ENCODE measurements around the gene POLL.

The POLL gene

DNA sequence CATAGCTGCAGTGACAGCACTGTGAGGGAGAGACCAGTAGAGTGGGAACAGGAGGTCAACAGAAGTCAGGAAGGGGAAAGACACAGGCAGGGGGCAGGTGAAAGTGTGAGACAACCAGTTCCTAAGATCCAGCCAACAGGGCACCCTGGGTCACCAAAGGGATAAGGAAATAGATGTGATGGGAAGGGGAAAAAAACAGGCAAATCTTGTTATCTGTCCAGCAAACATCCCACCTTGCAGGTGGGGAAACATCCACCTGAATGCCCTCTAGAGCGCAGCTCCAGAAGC is 42.5 kb upstream of the POLL start:
- H3K4me2 ChIP-seq (ENCODE audit: low read depth, low read length, poor library complexity, severe bottlenecking) = no peak overlapping the region
- H2AFZ ChIP-seq (ENCODE audit: low read length) = no peak overlapping the region
- H3K79me2 ChIP-seq (ENCODE audit: insufficient read depth, low read length) = 0 out of 2 replicates have a peak, but pooled peaks cover 2% of the 10 kb centered on the region
- no peaks in the 10 kb centered on the region for H3K9me3 ChIP-seq (ENCODE audit: insufficient read depth, low read depth, low read length)
- H3K9me2 ChIP-seq (replicated peaks; ENCODE audit: low read depth, low read length) = no peaks in the 10 kb centered on the region
- H3K4me1 ChIP-seq (ENCODE audit: insufficient read depth, low read length, poor library complexity, severe bottlenecking) = no peaks in the 10 kb centered on the region
- H3K27me3 ChIP-seq (ENCODE audit: insufficient read depth, low read length, poor library complexity, severe bottlenecking) = no peaks in the 10 kb centered on the region
- peaks cover 21% of the 10 kb centered on the region; the same call in 1 of the 2 replicates for H3K36me3 ChIP-seq (ENCODE audit: insufficient read depth, low read length)
- no peak overlapping the region for H3K9ac ChIP-seq (ENCODE audit: low read depth, low read length, poor library complexity, severe bottlenecking)
- no peak overlapping the region for H3K4me3 ChIP-seq (ENCODE audit: low read length, poor library complexity, severe bottlenecking)
- no peak for TF ChIP-seq EZH2phosphoT487 (IDR thresholded peaks at IDR 0.05; ENCODE audit: borderline replicate concordance)
- TF ChIP-seq, protein P1, sequence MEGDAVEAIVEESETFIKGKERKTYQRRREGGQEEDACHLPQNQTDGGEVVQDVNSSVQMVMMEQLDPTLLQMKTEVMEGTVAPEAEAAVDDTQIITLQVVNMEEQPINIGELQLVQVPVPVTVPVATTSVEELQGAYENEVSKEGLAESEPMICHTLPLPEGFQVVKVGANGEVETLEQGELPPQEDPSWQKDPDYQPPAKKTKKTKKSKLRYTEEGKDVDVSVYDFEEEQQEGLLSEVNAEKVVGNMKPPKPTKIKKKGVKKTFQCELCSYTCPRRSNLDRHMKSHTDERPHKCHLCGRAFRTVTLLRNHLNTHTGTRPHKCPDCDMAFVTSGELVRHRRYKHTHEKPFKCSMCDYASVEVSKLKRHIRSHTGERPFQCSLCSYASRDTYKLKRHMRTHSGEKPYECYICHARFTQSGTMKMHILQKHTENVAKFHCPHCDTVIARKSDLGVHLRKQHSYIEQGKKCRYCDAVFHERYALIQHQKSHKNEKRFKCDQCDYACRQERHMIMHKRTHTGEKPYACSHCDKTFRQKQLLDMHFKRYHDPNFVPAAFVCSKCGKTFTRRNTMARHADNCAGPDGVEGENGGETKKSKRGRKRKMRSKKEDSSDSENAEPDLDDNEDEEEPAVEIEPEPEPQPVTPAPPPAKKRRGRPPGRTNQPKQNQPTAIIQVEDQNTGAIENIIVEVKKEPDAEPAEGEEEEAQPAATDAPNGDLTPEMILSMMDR (conservative IDR thresholded peaks at IDR 0.05; ENCODE audit: low read length) = no peak
- no peaks in the 10 kb centered on the region for H3F3A ChIP-seq (ENCODE audit: low read depth)
- H4K20me1 ChIP-seq (ENCODE audit: insufficient read depth, low read length, poor library complexity, severe bottlenecking) = no peaks in the 10 kb centered on the region

DNA sequence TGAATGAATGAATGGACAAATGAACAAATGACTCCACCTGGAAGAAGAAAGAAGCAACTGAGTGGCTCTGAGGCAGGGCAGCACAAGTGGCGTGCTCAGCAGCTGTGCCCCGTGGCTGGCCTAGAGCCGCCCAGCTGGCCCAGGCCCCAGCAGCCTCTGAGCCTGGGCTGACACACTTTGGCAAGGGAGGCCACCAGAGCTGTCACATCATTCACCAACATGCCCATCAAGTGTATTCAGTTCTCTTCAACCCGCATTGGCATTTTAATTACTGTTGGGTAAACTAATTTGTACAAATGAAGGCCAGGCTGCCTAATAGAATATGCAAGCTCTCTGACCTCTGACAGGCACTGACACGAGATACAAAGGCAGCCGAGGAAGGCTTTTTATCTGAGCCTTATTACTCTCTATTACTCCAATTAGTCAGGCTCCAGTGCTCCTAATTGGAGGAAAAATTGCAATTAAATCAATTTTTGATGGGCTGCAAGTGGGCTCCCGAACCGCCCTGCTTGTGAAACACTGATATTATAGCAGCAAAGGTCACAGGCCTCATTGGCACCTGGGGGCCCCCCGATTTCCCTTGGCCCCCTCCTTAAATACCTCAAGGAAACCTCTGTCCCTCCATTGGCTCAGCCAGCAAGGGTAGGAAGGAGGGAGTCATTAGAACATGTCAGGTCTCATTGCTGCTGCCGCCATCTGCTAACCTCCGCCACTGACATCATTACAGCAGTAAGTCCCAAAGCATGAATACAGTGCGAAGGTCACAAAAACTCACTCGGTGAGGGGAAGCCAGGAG is 42.0 kb upstream of the POLL start:
- 0 out of 2 replicates have a peak, but pooled peaks cover 2% of the 10 kb centered on the region for H3K79me2 ChIP-seq (ENCODE audit: insufficient read depth, low read length)
- H3K9me3 ChIP-seq (ENCODE audit: insufficient read depth, low read depth, low read length) = no peaks in the 10 kb centered on the region
- H3F3A ChIP-seq (ENCODE audit: low read depth) = no peaks in the 10 kb centered on the region
- TF ChIP-seq, protein P1 (conservative IDR thresholded peaks at IDR 0.05; ENCODE audit: low read length) = no peak
- no peak for TF ChIP-seq EZH2phosphoT487 (IDR thresholded peaks at IDR 0.05; ENCODE audit: borderline replicate concordance)
- H2AFZ ChIP-seq (ENCODE audit: low read length) = no peak overlapping the region
- H3K4me2 ChIP-seq (ENCODE audit: low read depth, low read length, poor library complexity, severe bottlenecking) = no peak overlapping the region
- H3K9me2 ChIP-seq (replicated peaks; ENCODE audit: low read depth, low read length) = no peaks in the 10 kb centered on the region
- H3K4me1 ChIP-seq (ENCODE audit: insufficient read depth, low read length, poor library complexity, severe bottlenecking) = no peaks in the 10 kb centered on the region
- no peaks in the 10 kb centered on the region for H4K20me1 ChIP-seq (ENCODE audit: insufficient read depth, low read length, poor library complexity, severe bottlenecking)
- no peak overlapping the region for H3K4me3 ChIP-seq (ENCODE audit: low read length, poor library complexity, severe bottlenecking)
- peaks cover 20% of the 10 kb centered on the region; the same call in 1 of the 2 replicates for H3K36me3 ChIP-seq (ENCODE audit: insufficient read depth, low read length)
- H3K27me3 ChIP-seq (ENCODE audit: insufficient read depth, low read length, poor library complexity, severe bottlenecking) = no peaks in the 10 kb centered on the region
- no peak overlapping the region for H3K9ac ChIP-seq (ENCODE audit: low read depth, low read length, poor library complexity, severe bottlenecking)

DNA sequence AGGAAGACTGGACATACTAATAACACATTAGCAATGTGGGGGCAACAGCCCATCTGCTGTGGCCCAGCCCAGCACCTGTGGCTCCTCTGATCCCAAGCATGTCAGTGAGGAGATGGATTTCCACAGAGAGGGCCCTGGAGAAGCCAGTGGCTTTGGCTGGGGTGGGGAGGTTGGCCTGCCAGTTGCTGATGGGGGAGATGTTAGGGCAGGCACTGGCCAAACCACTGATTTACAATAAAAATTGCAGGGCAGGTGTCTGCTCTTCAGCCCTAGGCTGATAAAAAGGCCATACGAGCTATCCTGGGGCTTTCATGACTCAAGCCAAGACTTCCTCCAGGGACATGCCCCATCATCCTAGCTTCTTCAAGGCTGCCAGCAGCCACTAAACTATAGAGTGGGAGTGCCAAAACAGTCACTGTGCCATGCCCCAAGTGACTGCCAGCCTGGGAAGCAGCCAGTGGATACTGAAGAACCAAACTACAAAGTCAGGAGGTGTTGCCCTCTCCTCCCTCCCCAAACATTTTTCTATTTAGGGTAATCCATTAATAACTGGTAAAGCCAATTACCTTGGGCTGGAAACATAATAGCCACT is 37.9 kb upstream of the POLL start:
- no peaks in the 10 kb centered on the region for H3K9me3 ChIP-seq (ENCODE audit: insufficient read depth, low read depth, low read length)
- no peak for TF ChIP-seq EZH2phosphoT487 (IDR thresholded peaks at IDR 0.05; ENCODE audit: borderline replicate concordance)
- TF ChIP-seq, protein P1 (conservative IDR thresholded peaks at IDR 0.05; ENCODE audit: low read length) = no peak
- H3F3A ChIP-seq (ENCODE audit: low read depth) = no peaks in the 10 kb centered on the region
- no peaks in the 10 kb centered on the region for H3K4me1 ChIP-seq (ENCODE audit: insufficient read depth, low read length, poor library complexity, severe bottlenecking)
- H3K9ac ChIP-seq (ENCODE audit: low read depth, low read length, poor library complexity, severe bottlenecking) = no peak overlapping the region
- no peaks in the 10 kb centered on the region for H3K27me3 ChIP-seq (ENCODE audit: insufficient read depth, low read length, poor library complexity, severe bottlenecking)
- no peak overlapping the region for H2AFZ ChIP-seq (ENCODE audit: low read length)
- H3K36me3 ChIP-seq (ENCODE audit: insufficient read depth, low read length) = peaks cover 52% of the 10 kb centered on the region
- no peaks in the 10 kb centered on the region for H4K20me1 ChIP-seq (ENCODE audit: insufficient read depth, low read length, poor library complexity, severe bottlenecking)
- H3K79me2 ChIP-seq (ENCODE audit: insufficient read depth, low read length) = no peaks in the 10 kb centered on the region
- no peaks in the 10 kb centered on the region for H3K9me2 ChIP-seq (replicated peaks; ENCODE audit: low read depth, low read length)
- no peak overlapping the region for H3K4me3 ChIP-seq (ENCODE audit: low read length, poor library complexity, severe bottlenecking)
- H3K4me2 ChIP-seq (ENCODE audit: low read depth, low read length, poor library complexity, severe bottlenecking) = no peak overlapping the region
